ENCODE results near the gene GGT5. TPM values are rescaled to one million over a fixed set of nuclear protein-coding genes. Genes with fewer than 3 reads are reported as not detected.
A peak's percentile ranks its signal among the peaks of the same experiment; 100 is the strongest.

The GGT5 gene
- total and polyA plus RNA-seq, 2 of the 13 experiments (the other 11 are each of a cell fraction or from before 2014, with no cell fraction given) = 0.69 to 3.1 TPM

GRCh38 chr22:24270556-24271385, 25.9 kb upstream of the GGT5 start, which contains the start of gene SPECC1L (continued):
- no peak for TF ChIP-seq ZNF646 (CRISPR knock-in tag; IDR thresholded peaks at IDR 0.05)
- peak; percentile 76; the same call in 1 of the 2 replicates for TF ChIP-seq ZFP91 (CRISPR knock-in tag; IDR thresholded peaks at IDR 0.05; ENCODE audit: borderline replicate concordance)
- TF ChIP-seq ZNF678 (CRISPR knock-in tag; IDR thresholded peaks at IDR 0.05) = 0 out of 2 replicates have a peak, but pooled peaks have one; percentile 29
- no peak for TF ChIP-seq NFKBIZ (CRISPR knock-in tag; IDR thresholded peaks at IDR 0.05)
- no peak; the same call in 1 of the 2 replicates for TF ChIP-seq HNF4A (CRISPR knock-in tag; IDR thresholded peaks at IDR 0.05)
- no peak for TF ChIP-seq ZNF841 (CRISPR knock-in tag; IDR thresholded peaks at IDR 0.05; ENCODE audit: borderline replicate concordance)
- 0 out of 2 replicates have a peak, but pooled peaks have one; percentile 25 for TF ChIP-seq ZBTB43 (CRISPR knock-in tag; conservative IDR thresholded peaks at IDR 0.05)
- TF ChIP-seq FOXK2 (IDR thresholded peaks at IDR 0.05) = no peak
- TF ChIP-seq ZBTB49 (CRISPR knock-in tag; IDR thresholded peaks at IDR 0.05; ENCODE audit: borderline replicate concordance) = no peak
- no peak for TF ChIP-seq ZNF780A (CRISPR knock-in tag; IDR thresholded peaks at IDR 0.05)
- 0 out of 2 replicates have a peak, but pooled peaks have one; percentile 47 for TF ChIP-seq SP140L (CRISPR knock-in tag; IDR thresholded peaks at IDR 0.05; ENCODE audit: borderline replicate concordance)
- no peak for TF ChIP-seq ZNF75D (CRISPR knock-in tag; IDR thresholded peaks at IDR 0.05; ENCODE audit: borderline replicate concordance)
- TF ChIP-seq SPEN (CRISPR knock-in tag; IDR thresholded peaks at IDR 0.05; ENCODE audit: low read depth) = peak; percentile 83
- 0 out of 2 replicates have a peak, but pooled peaks have one; percentile 80 for TF ChIP-seq ZFP90 (CRISPR knock-in tag; IDR thresholded peaks at IDR 0.05; ENCODE audit: borderline replicate concordance)

Data from HepG2 (cell line).